Activated gamma-delta T cell treated with Interleukin-2 at 50 U/mL for 16 hours (primary cell): ENCODE measurements around the gene SEPTIN10.
"Not testable (repeated sequence)": the region's sequence is repeated elsewhere in the genome, so short reads cannot be mapped to it uniquely, and the experiment has no call there.

Source experiments
- DNase-seq: peaks from one replicate; pipeline ENCODE4 v3.0.0-alpha.2; 2020

The SEPTIN10 gene

DNA sequence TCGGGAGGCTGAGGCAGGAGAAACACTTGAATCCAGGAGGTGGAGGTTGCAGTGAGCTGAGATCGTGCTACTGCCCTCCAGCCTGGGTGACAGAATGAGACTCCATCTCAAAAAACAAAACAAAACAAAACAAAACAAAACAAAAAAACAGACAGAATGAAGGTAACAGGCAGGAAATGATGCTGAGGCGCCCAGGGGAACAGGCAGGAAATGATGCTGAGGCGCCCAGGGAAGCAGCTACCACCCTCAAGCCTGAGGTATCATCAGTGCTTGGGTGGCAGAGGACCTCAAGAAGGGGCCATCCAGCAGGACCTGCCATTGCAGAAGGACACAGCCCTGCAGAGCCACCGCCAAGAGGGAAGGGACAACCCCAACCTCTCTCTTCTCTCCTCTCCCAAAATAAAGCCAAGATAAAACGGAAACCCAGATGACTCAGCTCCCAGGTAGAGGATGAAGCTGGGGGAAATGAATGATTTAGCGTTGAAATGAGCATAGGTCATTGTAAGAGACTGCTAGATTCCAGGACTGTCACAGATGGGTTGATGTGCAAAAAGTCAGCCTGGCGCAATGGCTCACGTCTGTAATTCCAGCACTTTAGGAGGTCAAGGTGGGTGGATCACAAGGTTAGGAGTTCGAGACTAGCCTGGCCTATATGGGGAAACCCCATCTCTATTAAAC lies 19.7 kb upstream of the SEPTIN10 start:
- no peak for DNase-seq

DNA sequence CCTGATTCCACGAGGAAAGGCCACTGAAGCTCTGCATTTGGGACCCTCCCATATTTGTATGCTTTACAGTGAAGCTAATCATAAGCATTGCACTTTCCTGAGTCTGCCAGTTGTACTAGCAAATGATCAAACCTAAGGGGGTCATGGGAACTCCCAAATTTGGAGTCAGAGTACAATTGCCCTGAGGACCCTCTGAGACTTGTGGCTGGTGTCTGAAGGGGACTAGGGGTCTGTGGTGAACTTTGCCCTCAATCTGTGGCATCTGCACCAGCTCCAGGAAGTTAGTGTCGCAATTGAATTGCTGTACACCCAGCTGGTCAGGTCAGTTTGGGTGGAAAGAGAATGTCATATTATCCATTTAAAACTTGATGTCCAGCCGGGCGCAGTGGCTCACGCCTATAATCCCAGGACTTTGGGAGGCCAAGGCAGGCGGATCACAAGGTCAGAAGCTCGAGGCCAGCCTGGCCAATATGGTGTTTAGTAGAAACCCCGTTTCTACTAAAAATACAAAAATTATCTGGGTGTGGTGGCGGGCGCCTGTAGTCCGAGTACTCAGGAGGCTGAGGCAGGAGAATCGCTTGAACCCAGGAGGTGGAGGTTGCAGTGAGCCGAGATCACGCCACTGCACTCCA lies 18.5 kb upstream of the SEPTIN10 start:
- no peak for DNase-seq

GRCh38 chr2:109631741-109632140 lies 18.0 kb upstream of the SEPTIN10 start:
- DNase-seq: no peak

DNA sequence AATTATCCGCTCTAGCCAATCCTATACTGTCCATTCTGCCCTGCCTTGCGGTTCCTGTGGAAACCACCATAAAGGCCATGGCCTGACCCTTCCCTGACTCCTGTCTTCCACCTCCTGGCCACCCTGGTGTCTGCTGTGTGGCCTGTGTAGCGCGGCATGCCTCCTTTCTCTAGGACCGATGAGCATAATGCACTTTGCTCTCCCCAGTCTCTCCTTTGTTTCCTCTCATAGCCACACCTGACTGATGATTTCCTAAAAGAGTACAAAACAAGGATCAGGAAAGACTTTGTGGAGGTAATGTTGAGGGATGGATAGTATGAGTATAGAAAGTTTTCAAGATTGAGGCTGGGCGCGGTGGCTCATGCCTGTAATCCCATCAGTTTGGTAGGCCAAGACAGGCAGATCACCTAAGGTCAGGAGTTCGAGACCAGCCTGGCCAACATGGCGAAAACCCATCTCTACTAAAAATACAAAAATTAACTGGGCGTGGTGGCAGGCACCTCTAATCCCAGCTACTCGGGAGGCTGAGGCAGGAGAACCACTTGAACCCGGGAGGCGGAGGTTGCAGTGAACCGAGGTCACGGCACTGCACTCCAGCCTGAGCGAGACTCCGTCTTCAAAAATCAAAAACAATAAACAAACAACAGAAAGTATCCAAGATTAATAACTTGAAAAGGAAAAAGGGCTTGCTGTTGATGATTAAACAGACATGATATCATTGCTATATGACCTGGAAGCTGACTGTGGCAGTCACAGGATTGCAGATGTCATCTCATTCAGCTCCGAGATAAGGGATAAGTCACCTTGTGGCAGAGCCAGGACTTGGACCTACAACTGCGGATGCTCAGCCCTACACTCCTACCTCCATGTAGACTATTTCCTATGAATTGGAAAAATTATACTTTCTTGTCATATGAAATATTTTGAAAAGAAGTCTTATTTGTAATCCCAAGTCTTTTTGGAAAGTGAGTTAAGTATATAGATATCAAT lies 17.0 kb upstream of the SEPTIN10 start:
- DNase-seq: no peak

DNA sequence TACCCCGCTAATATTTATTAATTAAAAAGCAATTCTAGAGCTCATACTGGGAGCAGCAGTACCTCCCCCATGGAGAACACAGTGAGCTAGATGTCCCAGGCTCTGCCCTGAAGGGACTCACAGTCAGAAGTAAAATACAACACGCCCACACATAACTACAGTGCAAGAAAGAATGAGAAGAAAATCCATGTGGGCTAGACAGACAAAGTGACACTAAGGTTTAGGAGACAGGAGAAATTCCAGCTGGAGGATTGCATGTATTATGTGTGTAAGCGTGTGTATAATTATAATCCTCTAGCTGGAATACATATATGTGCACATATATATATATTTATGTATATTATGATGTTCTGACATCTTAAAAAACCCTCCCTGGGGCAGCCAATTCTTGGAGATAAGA lies 16.1 kb upstream of the SEPTIN10 start:
- DNase-seq: no peak

DNA sequence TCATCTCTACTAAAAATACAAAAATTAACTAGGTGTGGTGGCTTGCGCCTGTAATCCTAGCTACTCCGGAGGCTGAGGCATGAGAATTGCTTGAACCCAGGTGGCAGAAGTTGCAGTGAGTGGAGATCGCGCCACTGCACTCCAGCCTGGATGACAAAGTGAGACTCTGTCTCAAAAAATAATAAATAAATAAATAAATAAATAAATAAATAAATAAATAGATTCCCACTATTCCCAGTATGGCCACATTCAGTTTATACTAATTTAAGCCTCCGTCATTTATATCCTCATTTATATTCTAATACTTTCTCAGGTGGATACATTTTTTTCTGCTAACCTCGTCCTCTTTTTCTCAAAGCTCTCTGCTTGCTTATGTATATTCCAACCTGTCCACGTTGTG lies 14.6 kb upstream of the SEPTIN10 start:
- DNase-seq: not testable (repeated sequence)

DNA sequence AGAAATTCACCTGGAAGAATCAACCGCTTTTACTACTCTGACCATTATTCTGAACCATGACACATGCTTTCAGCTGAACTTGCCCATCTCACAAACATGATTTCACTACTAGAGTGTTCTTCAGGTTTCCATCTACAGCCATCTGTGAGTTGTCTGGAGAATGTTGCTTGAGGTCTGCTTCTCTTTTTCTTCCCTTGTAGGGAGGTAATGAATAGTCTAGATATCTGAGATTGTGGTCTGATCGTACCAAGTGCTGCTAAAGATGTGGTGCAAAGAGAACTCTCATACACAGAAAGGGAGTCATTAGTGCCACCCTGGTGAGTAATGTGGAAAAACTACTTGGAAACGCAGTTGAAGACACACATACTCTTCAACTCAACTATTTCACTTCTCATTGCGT lies 10.6 kb upstream of the SEPTIN10 start:
- DNase-seq: no peak

DNA sequence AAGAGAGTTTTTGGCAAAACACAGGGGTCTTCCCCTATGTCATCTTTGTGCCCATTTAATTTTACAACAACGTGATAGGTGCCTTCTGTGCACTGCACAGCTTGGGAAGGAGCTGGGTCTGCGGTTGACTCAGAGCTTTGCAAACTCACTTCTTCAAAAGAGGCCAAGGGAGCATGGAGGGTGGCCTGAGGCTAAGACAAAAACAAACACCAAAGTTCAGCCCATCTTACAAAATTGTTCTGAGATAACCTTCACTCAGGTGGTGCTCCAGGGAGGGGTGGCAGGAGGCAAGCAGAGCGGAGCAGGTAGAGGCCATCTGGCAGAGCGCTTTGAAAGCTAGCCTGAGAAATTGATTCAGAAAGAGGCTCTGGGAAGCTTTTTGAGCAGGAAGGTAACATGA lies 10.2 kb upstream of the SEPTIN10 start:
- no peak for DNase-seq

- DNase-seq: no peak
Observed at GRCh38 chr2:109623297-109623696, 9.5 kb upstream of the SEPTIN10 start.

DNA sequence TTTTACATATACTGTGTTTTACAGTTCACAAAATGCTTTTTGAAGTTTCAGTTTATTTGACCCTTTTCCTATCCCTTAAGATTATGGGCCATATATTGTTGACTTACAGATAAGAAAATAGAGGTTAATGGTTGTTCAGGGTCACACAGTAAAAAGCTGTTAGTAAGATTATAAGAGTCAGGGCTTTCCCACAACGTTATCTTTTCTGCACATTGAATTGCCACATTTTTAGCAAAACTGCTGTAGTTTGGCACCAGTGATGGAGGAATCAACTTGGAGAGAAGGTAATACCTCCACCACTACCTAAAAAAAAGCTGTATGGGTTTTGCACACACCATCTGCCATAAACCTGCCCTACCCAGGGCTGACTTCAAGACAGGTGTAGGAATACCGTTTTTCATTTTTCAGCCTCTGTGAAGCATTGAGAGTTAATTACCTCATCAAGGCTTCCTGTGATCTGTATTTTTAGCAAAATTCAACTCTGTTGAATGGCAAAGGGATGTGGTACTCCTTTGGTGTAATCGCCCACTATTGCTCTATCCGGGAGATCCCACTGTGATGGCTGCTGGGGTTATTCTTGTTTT lies 5.4 kb upstream of the SEPTIN10 start:
- no peak for DNase-seq

- no peak for DNase-seq
Observed at GRCh38 chr2:109616184-109616583, 2.4 kb upstream of the SEPTIN10 start.

- DNase-seq: no peak
Observed at GRCh38 chr2:109615637-109616144, 1.9 kb upstream of the SEPTIN10 start.

DNA sequence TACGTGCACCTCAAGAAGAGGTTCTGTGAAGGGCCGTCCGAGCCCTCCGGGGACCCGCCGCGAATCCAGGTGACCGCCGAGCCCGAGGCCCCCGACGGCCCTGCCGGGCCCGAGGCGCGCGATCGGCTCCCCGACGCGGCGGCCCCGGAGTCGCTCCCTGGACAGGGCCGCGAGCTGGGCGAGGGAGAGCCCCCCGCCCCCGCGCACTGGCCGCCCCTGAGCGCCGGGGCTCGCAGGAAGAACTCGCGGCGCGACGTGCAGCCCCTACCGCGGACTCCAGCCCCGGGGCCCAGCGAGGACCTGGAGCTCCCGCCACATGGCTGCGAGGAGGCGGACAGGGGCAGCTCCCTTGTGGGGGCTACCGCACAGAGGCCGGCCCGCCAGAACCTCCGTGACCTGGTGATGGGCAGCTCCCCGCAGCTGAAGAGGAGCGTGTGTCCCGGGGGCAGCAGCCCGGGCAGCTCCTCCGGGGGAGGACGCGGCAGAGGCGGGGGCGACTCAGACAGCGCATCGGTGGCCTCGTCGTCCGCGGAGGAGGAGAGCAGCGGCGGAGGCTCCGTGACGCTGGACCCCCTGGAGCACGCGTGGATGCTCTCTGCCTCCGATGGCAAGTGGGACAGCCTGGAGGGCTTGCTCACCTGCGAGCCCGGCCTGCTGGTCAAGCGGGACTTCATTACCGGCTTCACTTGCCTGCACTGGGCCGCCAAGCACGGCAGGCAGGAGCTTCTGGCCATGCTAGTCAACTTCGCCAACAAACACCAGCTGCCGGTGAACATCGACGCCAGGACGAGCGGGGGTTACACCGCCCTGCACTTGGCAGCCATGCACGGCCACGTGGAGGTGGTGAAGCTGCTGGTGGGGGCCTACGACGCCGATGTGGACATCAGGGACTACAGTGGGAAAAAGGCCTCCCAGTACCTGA lies 1.2 kb upstream of the SEPTIN10 start:
- DNase-seq: no peak

DNA sequence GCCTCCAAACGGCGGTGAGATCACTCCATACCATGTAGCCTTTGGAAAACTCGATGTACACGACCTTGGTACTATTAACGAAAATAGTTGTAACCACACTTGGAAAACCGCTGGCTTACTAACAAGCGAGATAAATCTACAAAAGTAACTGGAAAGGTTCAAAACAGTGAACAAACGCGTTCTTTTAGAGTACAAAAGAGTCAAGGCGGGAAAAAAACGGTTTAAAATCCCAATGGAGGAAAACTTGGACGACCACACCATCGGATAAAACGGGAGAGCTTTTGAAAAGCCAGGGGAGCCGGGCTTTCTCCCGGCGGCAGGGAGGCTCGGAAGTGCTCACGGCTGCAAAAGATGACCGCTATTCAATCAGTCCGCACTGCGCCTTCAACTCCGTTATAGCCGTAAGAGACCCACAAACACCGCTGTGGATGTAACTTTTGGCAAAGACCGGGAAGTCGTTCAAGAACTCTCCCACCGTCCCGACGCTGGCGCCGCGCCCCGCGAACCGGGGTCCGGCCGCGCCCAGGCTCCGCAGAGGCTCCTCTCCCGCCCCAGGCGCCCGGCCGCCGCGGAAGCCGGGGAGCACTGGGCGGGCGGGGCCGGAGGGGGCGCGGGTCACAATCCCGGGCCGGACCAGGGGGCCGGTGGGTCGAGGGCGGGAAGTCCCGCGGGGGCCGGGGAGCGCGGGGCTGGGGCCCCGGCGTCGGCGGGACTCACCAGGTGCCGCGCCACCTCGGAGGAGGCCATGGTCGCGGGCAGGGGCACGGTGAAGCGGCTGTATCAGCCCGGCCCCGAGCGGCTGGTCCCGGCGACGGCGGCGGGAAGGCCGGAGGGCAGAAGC lies 465 bp downstream of the SEPTIN10 start:
- DNase-seq: no peak

GRCh38 chr2:109611467-109612095 lies 2.2 kb downstream of the SEPTIN10 start:
- DNase-seq: no peak

- no peak for DNase-seq
Observed at GRCh38 chr2:109609352-109610024, 4.3 kb downstream of the SEPTIN10 start.

- no peak for DNase-seq
Observed at GRCh38 chr2:109607766-109608165, 6.0 kb downstream of the SEPTIN10 start.

DNA sequence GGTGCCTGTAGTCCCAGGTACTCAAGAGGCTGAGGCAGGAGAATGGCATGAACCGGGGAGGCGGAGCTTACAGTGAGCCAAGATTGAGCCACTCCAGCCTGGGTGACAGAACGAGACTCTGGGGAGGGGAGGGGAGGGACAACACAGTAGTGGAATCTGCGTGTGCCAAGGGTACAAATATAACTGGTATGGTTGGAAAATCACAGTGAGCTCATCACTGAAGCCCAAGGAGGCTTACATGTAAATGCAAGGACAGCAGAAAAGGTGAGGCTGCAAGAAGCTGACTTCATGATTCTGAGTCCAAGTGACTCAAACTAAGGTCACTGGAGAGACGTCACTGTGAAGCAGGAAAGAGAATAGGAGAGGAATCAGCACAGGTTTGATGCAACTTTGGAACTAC lies 9.2 kb downstream of the SEPTIN10 start:
- no peak for DNase-seq

DNA sequence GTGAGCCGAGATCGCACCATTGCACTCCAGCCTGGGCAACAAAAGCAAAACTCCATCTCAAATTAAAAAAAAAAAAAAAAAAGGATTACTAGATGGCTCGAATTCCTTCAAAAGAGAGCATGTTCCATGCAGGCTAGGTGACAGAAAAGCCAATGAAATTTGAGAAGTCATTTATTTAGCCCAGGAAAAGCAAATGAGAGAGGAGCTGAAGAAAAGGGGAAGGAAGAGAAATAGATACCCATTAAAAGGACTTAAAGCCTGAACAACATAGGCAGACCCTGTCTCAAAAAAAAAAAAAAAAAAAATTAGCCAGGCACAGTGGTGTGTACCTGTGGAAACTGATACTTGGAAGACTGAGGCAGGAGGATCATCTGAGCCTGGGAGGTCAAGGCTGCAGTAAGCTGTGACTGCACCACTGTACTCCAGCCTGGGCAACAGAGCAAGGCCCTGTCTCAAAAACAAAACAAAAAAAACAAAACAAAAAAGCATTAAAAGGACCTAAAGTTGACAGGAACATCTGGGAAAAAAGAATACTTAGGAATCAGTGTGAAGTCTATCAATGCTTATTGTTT lies 11.1 kb downstream of the SEPTIN10 start:
- DNase-seq: no peak

- DNase-seq: no peak
Observed at GRCh38 chr2:109601783-109602182, 12.0 kb downstream of the SEPTIN10 start.
